Aorta (tissue), 5 donors: Measurements from ENCODE around the gene ATP5ME. TPM values are rescaled to one million over a fixed set of nuclear protein-coding genes. Genes with fewer than 3 reads are reported as not detected.
A peak's percentile ranks its signal among the peaks of the same experiment; 100 is the strongest.

ENCODE experiments used
- ATAC-seq: fragments of 200-7000 bp; cut with Tn5 transposase; one replicate; pipeline ENCODE4 v1.9.1; 2022; ENCODE audit warnings: moderate library complexity; ENCODE audit not compliant: low FRiP score
- DNase-seq, 2 donors: peaks; one replicate each; pipeline ENCODE4 v3.0.0-alpha.2; 2020
- H3K27ac ChIP-seq, 2 donors: one replicate each; pipeline ENCODE4 v1.5.1; 2013; ENCODE audit warnings: low read length in 2 of 2, mild to moderate bottlenecking in 2 of 2, moderate library complexity in 2 of 2, control low read depth in 1 of 2, inconsistent platforms in 1 of 2, low read depth in 1 of 2
- H3K27me3 ChIP-seq, 2 donors: one replicate each; pipeline ENCODE4 v1.6.1; 2013; ENCODE audit warnings: control low read depth in 1 of 2, low read length in 1 of 2, mild to moderate bottlenecking in 1 of 2, moderate library complexity in 1 of 2; ENCODE audit not compliant: insufficient read depth in 2 of 2, control insufficient read depth in 1 of 2
- H3K36me3 ChIP-seq, 2 donors: one replicate each; pipeline ENCODE4 v1.6.1; 2013; ENCODE audit warnings: control low read depth in 1 of 2, low read length in 1 of 2, mild to moderate bottlenecking in 1 of 2; ENCODE audit not compliant: insufficient read depth in 2 of 2, control insufficient read depth in 1 of 2
- H3K4me1 ChIP-seq, 2 donors: one replicate each; pipeline ENCODE4 v1.6.1; 2013; ENCODE audit warnings: low read length in 2 of 2, control low read depth in 1 of 2, mild to moderate bottlenecking in 1 of 2, moderate library complexity in 1 of 2; ENCODE audit not compliant: insufficient read depth in 2 of 2, control insufficient read depth in 1 of 2
- H3K4me3 ChIP-seq, 2 donors: one replicate each; pipeline ENCODE4 v1.5.1; 2013; ENCODE audit warnings: low read length in 2 of 2, control low read depth in 1 of 2, mild to moderate bottlenecking in 1 of 2
- H3K9me3 ChIP-seq: one replicate; pipeline ENCODE4 v1.6.1; 2013; ENCODE audit warnings: mild to moderate bottlenecking, low read length; ENCODE audit not compliant: control insufficient read depth
- WGBS, 2 donors: extraction: QIAGEN DNeasy Blood & Tissue Kit; methylation state at CpG; one replicate each; pipeline ENCODE4 v1.1.7; 2013; 5-methylcytosine and 5-hydroxymethylcytosine counted together
- intact Hi-C, 2 donors: fragments of 100-400 bp; cut with DNase I; formaldehyde crosslinking; loops; one replicate each; pipeline versions ENCODE4 v1.14.2 to v1.15.0; 2022
- polyA plus RNA-seq, 2 donors: library from polyadenylated mRNA; stranded (reverse); fragments of 200-250 nt; gene quantifications; one replicate each; pipeline ENCODE4 v1.2.3, GENCODE V29; 2013
- total RNA-seq, 2 donors: library from RNA; stranded (reverse); fragmentation: NEBNext Ultra II Directional; extraction: Animal tissue kit (Norgen Biotek cat#: 25700); gene quantifications; one replicate each; pipeline ENCODE4 v1.2.1, GENCODE V29; 2021
- donor health status: healthy with polysubstance abuse.
- donor health status: Bipolar disorder and iron deficiency.
- donor health status: DM: no; HTN: no; CAD: no.
- donor health status: DM: no; HTN: no; CAD: no.
- donor health status: DM: yes; HTN: yes; CAD: no.

ATP5ME gene
- total and polyA plus RNA-seq, 4 donors: 152 to 599 (median 327) TPM

- H3K27me3 ChIP-seq: no peaks in the 10 kb centered on the region
- no peaks in the 10 kb centered on the region for H3K36me3 ChIP-seq
- no peaks in the 10 kb centered on the region for H3K4me1 ChIP-seq
- WGBS, 2 donors: 91 to 92% methylated on average over 39 of the region's 39 CpGs
- H3K27ac ChIP-seq: no peak overlapping the region
- intact Hi-C loops: no loop called here
- no peak overlapping the region for H3K4me3 ChIP-seq
- H3K9me3 ChIP-seq: no peaks in the 10 kb centered on the region
- DNase-seq: peak; percentile 30 to 67
- ATAC-seq: no peak
These were observed 48.4 kb downstream of the ATP5ME start for GRCh38 chr4:625631-626161.

GRCh38 chr4:624705-625590 is 49.1 kb downstream of the ATP5ME start, which contains the start of gene PDE6B:
Gene PDE6B (plus strand): TSS chr4:625573. CDS start chr4:625627, 54 bp downstream.
- no peaks in the 10 kb centered on the region for H3K27me3 ChIP-seq
- DNase-seq (peak; percentile 22 to 52), ATAC-seq (no peak)
- H3K4me1 ChIP-seq: no peaks in the 10 kb centered on the region
- H3K4me3 ChIP-seq: no peak within 1 kb of the TSS
- intact Hi-C loops: no loop called here
- H3K9me3 ChIP-seq: no peaks in the 10 kb centered on the region
- WGBS, 2 donors: 61 to 66% methylated on average over 17 to 21 of the region's 21 CpGs
- H3K36me3 ChIP-seq: no peaks in the 10 kb centered on the region
- no peak within 1 kb of the TSS for H3K27ac ChIP-seq

GRCh38 chr4:623914-624566 is 50.0 kb downstream of the ATP5ME start:
- DNase-seq: peak; percentile 33 to 53
- no peak for ATAC-seq
- WGBS, 2 donors: 50 to 55% methylated on average over 29 of the region's 29 CpGs

GRCh38 chr4:622996-623913 is 50.8 kb downstream of the ATP5ME start:
- 76 to 79% methylated on average over 24 of the region's 24 CpGs for WGBS, 2 donors
- H3K27me3 ChIP-seq: no peaks in the 10 kb centered on the region
- ATAC-seq: no peak

More at GRCh38 chr4:623914-624566, 50.0 kb downstream of the ATP5ME start:
- Histone ChIP-seq H3K4me1 (no peaks in the 10 kb centered on the region), H3K36me3 (no peaks in the 10 kb centered on the region), H3K27me3 (no peaks in the 10 kb centered on the region), H3K27ac (no peak overlapping the region), H3K9me3 (no peaks in the 10 kb centered on the region), H3K4me3 (no peak overlapping the region)
- intact Hi-C loops: no loop called here

More at GRCh38 chr4:622996-623913, 50.8 kb downstream of the ATP5ME start:
- no peak overlapping the region for H3K27ac ChIP-seq
- H3K36me3 ChIP-seq: no peaks in the 10 kb centered on the region
- no peak overlapping the region for H3K4me3 ChIP-seq
- no peaks in the 10 kb centered on the region for H3K4me1 ChIP-seq
- intact Hi-C loops: no loop called here
- DNase-seq: peak; percentile 32 to 67
- H3K9me3 ChIP-seq: no peaks in the 10 kb centered on the region

Other genes starting within 250 kb of the ATP5ME start
- gene ZNF721, start 175.1 kb downstream of the ATP5ME start, total RNA-seq: 10 to 100 TPM; 26.4 to 33.7 TPM
- 10 to 100 TPM; 13.6 to 13.9 TPM for gene ZNF721, start 175.1 kb downstream of the ATP5ME start, polyA plus RNA-seq
- 10 to 100 TPM; 45.3 to 72.1 TPM for gene PIGG, start 175.1 kb downstream of the ATP5ME start, total RNA-seq
- 10 to 100 TPM; 13.4 to 45.1 TPM for gene PIGG, start 175.1 kb downstream of the ATP5ME start, polyA plus RNA-seq
- gene TMEM271, start 98.0 kb downstream of the ATP5ME start, total RNA-seq: not detected
- gene TMEM271, start 98.0 kb downstream of the ATP5ME start, polyA plus RNA-seq: not detected
- gene PDE6B, start 48.7 kb downstream of the ATP5ME start, total RNA-seq: 1 to 10 TPM; 1.9 to 2.4 TPM
- 1 to 10 TPM; 1.1 to 4.0 TPM for gene PDE6B, start 48.7 kb downstream of the ATP5ME start, polyA plus RNA-seq
- 10 to 100 TPM in 1 of 2 donors, 1 to 10 TPM in 1; 5.7 to 11.5 TPM for gene MYL5, start 266 bp upstream of the ATP5ME start, total RNA-seq
- 10 to 100 TPM; 15.4 to 19.8 TPM for gene MYL5, start 266 bp upstream of the ATP5ME start, polyA plus RNA-seq
- 10 to 100 TPM; 10.8 to 20.0 TPM for gene SLC49A3, start 14.9 kb upstream of the ATP5ME start, total RNA-seq
- gene SLC49A3, start 14.9 kb upstream of the ATP5ME start, polyA plus RNA-seq: 10 to 100 TPM in 1 of 2 donors, 1 to 10 TPM in 1; 3.0 to 22.9 TPM
- 10 to 100 TPM; 35.7 to 59.4 TPM for gene PCGF3, start 31.6 kb upstream of the ATP5ME start, total RNA-seq
- 10 to 100 TPM; 17.7 to 38.3 TPM for gene PCGF3, start 31.6 kb upstream of the ATP5ME start, polyA plus RNA-seq
- 10 to 100 TPM in 1 of 2 donors, 1 to 10 TPM in 1; 5.2 to 13.7 TPM for gene CPLX1, start 151.9 kb upstream of the ATP5ME start, total RNA-seq
- gene CPLX1, start 151.9 kb upstream of the ATP5ME start, polyA plus RNA-seq: under 1 TPM; 0.13 to 0.50 TPM